Left hindlimb (tissue), 1 donor: ENCODE data around the gene ATG4D.

Source experiments
- DNase-seq: peaks from one replicate; pipeline ENCODE4 v3.0.0-alpha.2; 2018

The ATG4D gene

GRCh38 chr19:10543420-10544241 is at the start of gene ATG4D:
TSS of gene ATG4D (plus strand) at chr19:10543904. CDS start at chr19:10544091, 187 bp downstream.
- DNase-seq, result peak; percentile 82

GRCh38 chr19:10497371-10497770 is 46.3 kb upstream of the ATG4D start:
- no peak for DNase-seq

DNA sequence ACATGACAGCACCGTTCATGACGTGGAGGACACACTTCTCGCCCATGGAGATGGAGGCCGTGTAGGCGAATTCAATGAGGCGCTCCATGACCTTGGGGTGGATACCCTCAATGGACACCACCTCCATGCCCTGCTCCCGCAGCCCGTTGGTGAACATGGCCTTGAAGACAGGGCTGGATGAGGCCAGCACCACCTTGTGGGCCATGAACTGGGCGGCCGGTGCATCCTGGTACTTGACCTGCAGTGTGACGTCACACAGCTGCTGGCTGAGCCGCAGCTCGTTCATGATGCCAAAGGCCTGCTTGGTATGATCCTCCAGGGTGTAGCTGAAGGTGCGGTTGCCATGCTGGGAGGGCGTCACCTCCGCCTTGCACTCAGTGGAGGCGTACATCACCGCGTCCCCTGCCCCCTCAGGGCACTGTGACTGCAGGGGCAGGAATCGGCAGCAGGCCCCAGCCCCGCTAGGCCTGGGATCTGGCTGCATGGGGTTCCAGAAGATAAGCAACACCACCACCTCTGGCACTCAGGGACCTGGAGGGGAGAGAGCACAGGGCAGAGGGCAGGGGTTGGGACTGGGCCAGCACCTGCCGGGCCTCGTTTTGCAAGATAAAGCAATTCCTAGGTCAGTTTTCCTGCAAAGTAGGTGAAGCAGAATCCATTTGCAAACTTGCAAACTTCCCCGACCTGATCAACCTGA is 44.0 kb upstream of the ATG4D start:
- DNase-seq, result no peak

GRCh38 chr19:10500247-10500592 is 43.5 kb upstream of the ATG4D start:
- DNase-seq, result no peak

- peak; percentile 69 for DNase-seq
Measured at GRCh38 chr19:10501971-10502523, 41.7 kb upstream of the ATG4D start.

DNA sequence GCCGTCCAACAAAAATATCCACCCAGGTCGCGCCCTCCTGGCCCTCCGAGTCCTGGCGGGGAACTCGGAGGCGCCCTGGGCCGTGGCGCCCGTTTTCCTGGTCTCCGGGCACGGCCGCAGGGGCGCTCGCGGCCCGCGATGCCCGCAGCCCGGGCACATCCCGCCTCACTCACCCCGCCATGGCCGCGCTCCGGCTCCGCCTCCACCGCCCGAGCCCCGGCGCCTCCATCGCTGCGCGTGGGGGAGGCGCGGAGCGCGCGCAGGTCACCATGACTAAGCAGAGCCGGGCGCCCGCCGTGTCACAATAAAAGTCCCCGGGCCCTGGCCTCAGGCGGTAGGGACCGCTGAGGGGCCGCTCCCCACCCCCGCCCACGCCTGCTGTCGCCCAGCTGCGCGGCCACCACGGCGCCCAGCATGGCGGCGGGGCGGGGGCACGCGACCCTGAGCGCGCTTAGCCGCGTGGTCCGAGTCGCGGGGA is 41.1 kb upstream of the ATG4D start:
- peak; percentile 95 for DNase-seq

DNA sequence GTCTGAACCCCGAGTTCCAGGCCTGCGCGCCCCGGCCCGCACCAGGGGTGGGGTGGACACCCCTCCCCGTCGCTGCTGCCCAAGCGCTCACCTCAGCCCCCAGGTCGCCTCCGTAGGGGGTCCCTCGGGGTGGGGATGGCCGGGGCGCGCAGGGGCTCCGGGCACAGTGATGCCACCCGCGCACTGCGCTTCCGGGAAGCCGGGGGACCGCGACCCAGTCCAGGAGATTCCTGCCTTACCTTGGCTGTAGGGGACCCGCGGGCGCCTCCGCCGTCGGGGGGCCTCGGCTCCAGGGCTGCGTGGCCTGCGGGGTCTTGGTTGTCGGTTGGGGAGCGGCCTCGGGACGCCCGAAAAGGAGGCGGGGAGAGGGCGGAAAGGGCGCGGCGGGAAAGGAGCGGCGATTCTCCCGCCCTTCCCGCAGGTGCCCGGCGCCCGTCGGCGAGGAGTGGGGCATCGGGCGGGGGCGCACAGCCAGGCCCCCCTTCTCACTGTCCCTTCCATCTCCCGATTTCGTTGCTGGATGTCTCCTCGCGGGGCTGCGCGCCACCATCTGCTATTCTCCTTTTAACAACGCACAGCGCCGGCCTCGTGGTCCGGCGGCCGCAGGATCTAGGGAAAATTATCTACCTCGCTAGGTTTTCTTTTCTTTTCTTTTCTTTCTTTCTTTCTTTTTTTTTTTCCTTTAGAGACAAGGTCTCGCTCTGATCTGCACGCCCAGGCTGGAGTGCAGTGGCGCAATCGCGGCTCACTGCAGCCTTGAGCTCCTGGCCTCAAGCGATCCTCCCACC is 40.5 kb upstream of the ATG4D start, which contains the start of gene KEAP1:
TSS of gene KEAP1 (minus strand) at position 355 of the 788 bp plus-strand sequence. CDS start 3,323 bp downstream, outside the sequence.
- peak; percentile 74 for DNase-seq

GRCh38 chr19:10505583-10506229 is 38.0 kb upstream of the ATG4D start:
- DNase-seq, result no peak

DNA sequence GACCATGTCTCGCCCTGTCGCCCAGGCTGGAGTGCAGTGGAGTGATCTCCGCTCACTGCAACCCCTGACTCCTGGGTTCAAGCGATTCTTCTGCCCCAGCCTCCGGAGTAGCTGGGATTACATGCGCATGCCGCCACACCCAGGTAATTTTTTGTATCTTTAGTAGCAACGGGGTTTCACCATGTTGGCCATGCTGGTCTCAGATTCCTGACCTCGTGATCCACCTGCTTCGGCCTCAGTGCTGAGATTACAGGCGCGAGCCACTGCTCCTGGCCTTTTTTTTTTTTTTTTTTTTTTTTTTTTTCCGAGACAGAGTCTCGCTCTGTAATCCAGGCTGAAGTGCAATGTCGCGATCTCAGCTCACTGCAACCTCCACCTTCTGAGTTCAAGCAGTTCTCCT is 35.7 kb upstream of the ATG4D start:
- no peak for DNase-seq

GRCh38 chr19:10508707-10509106 is 35.0 kb upstream of the ATG4D start:
- no peak for DNase-seq

GRCh38 chr19:10510301-10510802 is 33.4 kb upstream of the ATG4D start:
- no peak for DNase-seq

DNA sequence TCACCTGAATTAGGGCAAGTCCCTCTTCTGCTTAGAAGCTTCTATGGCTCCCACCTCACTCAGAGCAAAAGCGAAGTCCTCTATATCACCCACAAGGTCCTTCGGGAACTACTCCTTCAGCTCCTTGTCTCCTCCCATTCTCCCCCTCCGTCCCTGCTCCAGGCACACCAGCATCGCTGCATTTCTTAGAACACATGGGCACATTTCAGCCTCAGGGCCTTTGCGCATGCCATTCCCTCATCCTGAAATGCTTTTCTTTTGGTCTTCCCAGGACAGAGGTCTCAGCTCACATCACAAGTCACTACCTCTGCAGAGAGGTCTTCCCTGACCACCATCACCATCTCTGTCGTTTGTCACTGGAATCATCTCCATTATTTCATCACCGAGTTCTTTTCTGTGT is 30.5 kb upstream of the ATG4D start:
- DNase-seq, result no peak

DNA sequence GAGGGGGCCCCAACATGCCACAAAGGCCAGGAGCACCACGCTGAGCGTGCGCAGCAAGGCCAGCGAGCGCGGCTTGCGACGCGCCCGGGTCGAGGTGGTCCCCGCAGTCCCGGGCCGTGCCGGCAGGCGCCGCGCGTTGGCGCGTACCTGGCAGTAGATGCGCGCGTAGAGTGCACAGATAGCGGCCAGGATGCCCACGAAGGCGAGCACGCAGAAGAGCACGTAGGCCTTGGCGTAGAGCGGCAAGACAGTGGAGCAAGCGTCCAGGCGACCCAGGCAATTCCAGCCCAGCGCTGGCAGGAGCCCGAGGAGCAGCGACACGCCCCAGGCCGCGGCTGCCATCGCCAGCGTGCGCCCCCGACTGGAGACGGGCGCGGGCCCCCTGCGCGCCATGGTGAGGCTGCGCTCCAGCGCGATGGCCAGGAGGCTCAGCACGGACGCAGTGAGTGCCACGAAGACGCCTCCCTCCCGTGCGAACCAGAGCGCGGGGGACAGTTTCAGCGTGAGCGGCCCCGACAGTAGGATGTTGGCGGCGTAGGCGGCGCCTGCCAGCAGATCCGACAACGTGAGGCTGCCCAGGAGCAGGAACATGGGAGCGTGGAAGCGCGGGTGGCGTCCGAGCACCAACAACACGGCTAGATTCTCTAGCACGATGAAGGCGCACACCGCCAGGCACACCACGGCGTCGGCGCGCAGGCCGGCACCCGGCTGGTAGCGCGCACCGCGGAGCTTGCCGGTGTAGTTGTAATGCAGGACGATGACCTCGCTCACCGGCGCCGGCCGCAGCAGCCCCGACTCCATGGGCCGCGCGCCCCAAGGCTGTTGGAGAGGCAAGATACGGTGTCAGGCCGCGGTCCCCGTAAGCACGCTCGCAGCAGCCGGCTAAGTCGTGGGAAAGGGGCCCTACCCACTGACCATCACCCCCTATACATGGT is 29.2 kb upstream of the ATG4D start:
- DNase-seq, result no peak

DNA sequence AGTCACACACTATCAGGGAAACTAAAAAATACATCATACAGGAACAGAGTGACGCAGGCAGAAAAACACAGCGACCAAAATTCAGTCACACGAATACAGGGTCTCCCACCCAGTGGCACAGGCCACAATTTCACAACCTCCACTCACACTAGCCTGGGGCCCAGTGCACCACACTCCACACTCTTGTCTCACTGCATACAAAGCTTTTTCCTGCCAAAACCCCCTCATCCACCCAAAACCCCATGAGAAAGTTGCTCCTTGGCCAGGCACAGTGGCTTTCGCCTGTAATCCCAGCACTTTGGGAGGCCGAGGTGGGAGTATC is 27.7 kb upstream of the ATG4D start:
- DNase-seq, result no peak

GRCh38 chr19:10516671-10517286 is 26.9 kb upstream of the ATG4D start:
- DNase-seq, result no peak

DNA sequence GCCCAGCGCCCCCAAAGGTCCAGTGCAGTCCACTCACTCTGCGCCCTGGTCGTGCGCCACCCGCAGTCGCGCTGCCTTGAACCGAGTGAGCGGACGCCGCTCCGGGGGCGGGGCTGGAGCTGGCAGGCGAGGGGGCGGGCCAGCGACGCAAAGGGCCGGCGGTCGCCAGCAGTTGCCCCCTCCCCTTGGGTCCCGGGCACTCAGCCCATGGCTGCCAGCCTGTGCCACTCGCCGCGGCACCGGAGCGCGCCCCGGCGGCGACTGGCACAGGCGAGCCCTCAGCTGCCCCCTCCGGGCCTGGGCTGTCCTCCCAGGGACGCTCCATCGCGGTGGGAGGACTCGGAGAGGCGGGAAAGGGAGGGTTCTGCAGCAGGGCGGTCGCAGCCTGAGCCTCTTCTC is 26.3 kb upstream of the ATG4D start, which contains the start of gene S1PR5:
TSS of gene S1PR5 (minus strand) at position 87 of the 399 bp plus-strand sequence. CDS start 2,436 bp downstream, outside the sequence.
- no peak for DNase-seq

- peak; percentile 45 for DNase-seq
Measured at GRCh38 chr19:10517760-10518443, 25.8 kb upstream of the ATG4D start.

GRCh38 chr19:10518444-10519361 is 25.0 kb upstream of the ATG4D start:
- no peak for DNase-seq

- DNase-seq, result no peak
Measured at GRCh38 chr19:10519421-10519820, 24.3 kb upstream of the ATG4D start.
